Measurements from ENCODE around the gene FRAS1.

DNA sequence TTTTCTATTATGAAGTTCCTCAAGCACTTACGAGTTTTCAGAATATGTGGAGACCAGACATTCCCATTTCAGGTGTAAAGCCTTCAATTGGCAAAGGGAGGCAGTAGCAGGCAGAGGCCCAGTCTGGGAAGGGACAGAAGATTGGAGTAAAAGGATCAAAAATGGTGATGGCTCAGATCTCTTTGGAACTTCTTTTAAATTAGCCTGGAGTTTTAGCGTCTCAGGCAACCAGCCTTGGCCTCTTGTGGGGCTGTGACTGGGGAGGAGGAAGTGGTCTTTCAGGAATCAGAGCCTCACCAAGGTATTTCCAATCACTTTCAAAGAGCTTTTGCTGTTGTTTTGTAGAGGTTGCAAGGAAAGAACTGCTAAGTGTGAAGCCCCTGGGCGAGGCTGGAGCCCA, 239.1 kb downstream of the FRAS1 start:
- TF ChIP-seq, protein P1, sequence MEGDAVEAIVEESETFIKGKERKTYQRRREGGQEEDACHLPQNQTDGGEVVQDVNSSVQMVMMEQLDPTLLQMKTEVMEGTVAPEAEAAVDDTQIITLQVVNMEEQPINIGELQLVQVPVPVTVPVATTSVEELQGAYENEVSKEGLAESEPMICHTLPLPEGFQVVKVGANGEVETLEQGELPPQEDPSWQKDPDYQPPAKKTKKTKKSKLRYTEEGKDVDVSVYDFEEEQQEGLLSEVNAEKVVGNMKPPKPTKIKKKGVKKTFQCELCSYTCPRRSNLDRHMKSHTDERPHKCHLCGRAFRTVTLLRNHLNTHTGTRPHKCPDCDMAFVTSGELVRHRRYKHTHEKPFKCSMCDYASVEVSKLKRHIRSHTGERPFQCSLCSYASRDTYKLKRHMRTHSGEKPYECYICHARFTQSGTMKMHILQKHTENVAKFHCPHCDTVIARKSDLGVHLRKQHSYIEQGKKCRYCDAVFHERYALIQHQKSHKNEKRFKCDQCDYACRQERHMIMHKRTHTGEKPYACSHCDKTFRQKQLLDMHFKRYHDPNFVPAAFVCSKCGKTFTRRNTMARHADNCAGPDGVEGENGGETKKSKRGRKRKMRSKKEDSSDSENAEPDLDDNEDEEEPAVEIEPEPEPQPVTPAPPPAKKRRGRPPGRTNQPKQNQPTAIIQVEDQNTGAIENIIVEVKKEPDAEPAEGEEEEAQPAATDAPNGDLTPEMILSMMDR (IDR thresholded peaks at IDR 0.05; ENCODE audit: poor library complexity, severe bottlenecking): no peak
- TF ChIP-seq RAD21 (conservative IDR thresholded peaks at IDR 0.05): no peak
- no peak for TF ChIP-seq TAF1 (IDR thresholded peaks at IDR 0.05; ENCODE audit: low read depth)
- no peak for TF ChIP-seq EZH2 (IDR thresholded peaks at IDR 0.05; ENCODE audit: borderline replicate concordance, insufficient read depth, low read length, poor library complexity, severe bottlenecking)
- TF ChIP-seq SMC3 (conservative IDR thresholded peaks at IDR 0.05; ENCODE audit: poor library complexity): no peak

Data from neural cell (in vitro differentiated cells).